Right ventricle myocardium superior (tissue), 1 donor: ENCODE data around the gene FAM237B. TPM values are rescaled to one million over a fixed set of nuclear protein-coding genes. Genes with fewer than 3 reads are reported as not detected.
A peak's percentile ranks its signal among the peaks of the same experiment; 100 is the strongest.
"Not testable (repeated sequence)": the region's sequence is repeated elsewhere in the genome, so short reads cannot be mapped to it uniquely, and the experiment has no call there.

Experiments
- ATAC-seq: fragments of 200-7000 bp; cut with Tn5 transposase; one replicate; pipeline ENCODE4 v1.9.1; 2020; ENCODE audit warnings: mild to moderate bottlenecking; ENCODE audit not compliant: poor library complexity
- DNase-seq: peaks from one replicate; pipeline ENCODE4 v3.0.0-alpha.2; 2020
- intact Hi-C: fragments of 100-400 bp; cut with DNase I; formaldehyde crosslinking; loops from one replicate; pipeline ENCODE4 v1.11.2; 2022
- long read RNA-seq: library from polyadenylated mRNA; unstranded; transcript quantifications from one replicate; pipeline ENCODE4 v2.0.0, GENCODE V29; 2021
- total RNA-seq: library from RNA; stranded (reverse); fragmentation: NEBNext Ultra II Directional; extraction: Animal tissue kit (Norgen Biotek cat#: 25700); gene quantifications from one replicate; pipeline ENCODE4 v1.2.1, GENCODE V29; 2021
- donor health status: DM: no; HTN: yes; CAD: no; lungs with severe emphysema.

Gene FAM237B
- not detected for total RNA-seq
- long read RNA-seq, result 0 reads

GRCh38 chr7:90320801-90321494 is at the start of gene FAM237B:
Gene FAM237B (minus strand): TSS chr7:90321304. CDS start chr7:90319748, 1,556 bp downstream.
- intact Hi-C loops, result no loop called here
- DNase-seq (peak; percentile 43), ATAC-seq (peak; percentile 39)

DNA sequence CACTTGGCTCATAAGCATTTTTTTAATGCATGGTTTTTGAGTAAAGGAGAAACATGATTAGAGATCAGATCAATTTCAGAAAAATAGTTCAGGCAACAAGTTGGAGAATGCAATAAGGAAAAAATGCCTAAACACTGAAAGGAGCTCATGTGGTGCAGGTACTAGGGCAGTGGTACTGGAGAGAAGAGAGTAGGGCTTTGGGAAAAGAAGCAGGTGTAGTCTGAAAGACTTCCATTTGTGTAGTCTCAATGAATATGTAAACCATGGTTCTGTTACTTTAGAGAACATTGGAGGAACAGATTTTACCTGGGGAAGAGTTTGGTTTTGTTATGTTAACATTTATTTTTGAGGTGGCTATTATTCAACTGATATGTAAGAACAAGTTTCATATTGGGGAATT is 30.9 kb upstream of the FAM237B start:
- intact Hi-C loops, result no loop called here
- no peak for ATAC-seq

DNA sequence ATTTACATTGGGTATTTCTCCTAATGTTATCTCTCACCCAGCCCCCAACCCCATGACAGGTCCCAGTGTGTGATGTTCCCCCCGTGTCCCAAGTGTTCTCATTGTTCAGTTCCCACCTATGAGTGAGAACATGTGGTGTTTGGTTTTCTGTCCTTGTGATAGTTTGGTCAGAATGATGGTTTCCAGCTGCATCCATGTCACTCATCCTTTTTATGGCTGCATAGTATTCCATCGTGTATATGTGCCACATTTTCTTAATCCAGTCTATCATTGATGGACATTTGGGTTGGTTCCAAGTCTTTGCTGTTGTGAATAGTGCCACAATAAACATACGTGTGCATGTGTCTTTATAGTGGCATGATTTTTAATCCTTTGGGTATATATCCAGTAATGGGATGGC is 28.9 kb upstream of the FAM237B start:
- DNase-seq, intact Hi-C loops, ATAC-seq: not testable (repeated sequence)

More for the DNA sequence above, 30.9 kb upstream of the FAM237B start:
- DNase-seq, result no peak

DNA sequence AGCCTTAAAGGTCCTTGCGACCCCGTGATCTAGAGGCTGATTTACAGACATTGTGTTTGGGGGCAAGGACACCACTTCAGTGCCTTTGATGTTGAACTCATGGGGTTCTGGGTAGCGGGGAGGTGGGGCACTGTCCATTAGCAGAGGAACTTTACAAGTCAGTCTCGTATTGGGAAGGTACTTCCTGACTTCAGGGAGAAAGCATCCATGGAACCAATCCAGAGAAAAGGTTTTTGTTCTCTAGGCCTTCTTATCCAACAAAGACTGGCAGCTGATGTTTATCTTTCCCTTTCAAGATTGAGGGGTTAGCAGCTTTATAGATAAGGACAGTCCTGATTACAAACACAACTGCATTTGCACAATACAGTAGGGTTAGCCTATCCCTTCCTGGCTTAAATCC is 28.2 kb upstream of the FAM237B start:
- no peak for ATAC-seq
- intact Hi-C loops, result no loop called here
- no peak for DNase-seq

GRCh38 chr7:90347759-90348158 is 26.7 kb upstream of the FAM237B start:
- ATAC-seq, result no peak
- intact Hi-C loops, result no loop called here

DNA sequence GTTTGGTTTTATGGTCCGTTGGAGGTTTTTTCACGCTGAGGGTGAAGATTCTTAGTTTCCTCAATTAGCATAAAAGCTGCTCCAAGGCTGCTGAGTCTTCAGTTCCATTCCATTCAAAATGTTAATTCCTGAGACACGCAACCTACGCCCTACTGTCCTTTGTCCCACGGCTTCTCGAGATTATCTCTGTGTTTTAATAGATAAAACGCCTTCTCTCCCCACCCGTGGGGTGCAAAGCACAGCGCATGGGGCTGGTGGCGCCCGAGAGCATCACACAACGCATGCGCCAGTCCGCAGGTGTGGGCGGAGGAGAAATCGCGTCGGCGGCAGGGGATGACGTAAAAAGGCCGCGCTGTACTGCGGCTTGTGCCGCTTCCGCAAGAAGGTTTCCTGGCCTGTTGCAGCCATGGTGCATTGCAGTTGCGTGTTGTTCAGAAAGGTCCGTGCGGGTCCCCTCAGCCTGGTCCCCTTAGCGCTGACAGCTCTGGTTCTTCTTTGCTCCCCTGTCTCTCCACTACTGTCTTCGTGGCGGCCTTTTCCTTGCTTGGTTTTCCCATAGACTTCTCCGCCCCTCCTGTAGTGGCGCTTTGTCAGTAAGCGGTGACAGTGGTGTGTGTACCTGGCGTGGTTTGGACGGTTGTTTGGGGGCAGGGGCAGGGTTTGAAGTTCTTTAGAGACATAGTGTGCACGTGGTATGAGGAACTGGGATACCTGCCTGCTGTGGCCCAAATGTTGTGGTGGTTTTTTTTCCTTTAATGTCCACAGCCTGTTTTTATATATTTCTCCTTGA is 25.4 kb upstream of the FAM237B start, which contains the start of gene GTPBP10:
TSS of gene GTPBP10 (plus strand) at position 381 of the 790 bp plus-strand sequence. CDS start at position 407, 26 bp downstream.
- ATAC-seq, result peak; percentile 100
- DNase-seq, result peak; percentile 96
- intact Hi-C loops, result no loop called here

More at GRCh38 chr7:90347759-90348158, 26.7 kb upstream of the FAM237B start:
- DNase-seq, result no peak

GRCh38 chr7:90345595-90346335 is 24.7 kb upstream of the FAM237B start:
- DNase-seq (no peak), ATAC-seq (peak; percentile 39)
- intact Hi-C loops, result no loop called here

- DNase-seq (no peak), ATAC-seq (no peak)
- intact Hi-C loops, result no loop called here
Measured at GRCh38 chr7:90345016-90345415, 23.9 kb upstream of the FAM237B start.

GRCh38 chr7:90337106-90337505 is 16.0 kb upstream of the FAM237B start:
- intact Hi-C loops, result no loop called here
- ATAC-seq (no peak), DNase-seq (no peak)

GRCh38 chr7:90334926-90335325 is 13.8 kb upstream of the FAM237B start:
- DNase-seq, ATAC-seq, intact Hi-C loops: not testable (repeated sequence)

DNA sequence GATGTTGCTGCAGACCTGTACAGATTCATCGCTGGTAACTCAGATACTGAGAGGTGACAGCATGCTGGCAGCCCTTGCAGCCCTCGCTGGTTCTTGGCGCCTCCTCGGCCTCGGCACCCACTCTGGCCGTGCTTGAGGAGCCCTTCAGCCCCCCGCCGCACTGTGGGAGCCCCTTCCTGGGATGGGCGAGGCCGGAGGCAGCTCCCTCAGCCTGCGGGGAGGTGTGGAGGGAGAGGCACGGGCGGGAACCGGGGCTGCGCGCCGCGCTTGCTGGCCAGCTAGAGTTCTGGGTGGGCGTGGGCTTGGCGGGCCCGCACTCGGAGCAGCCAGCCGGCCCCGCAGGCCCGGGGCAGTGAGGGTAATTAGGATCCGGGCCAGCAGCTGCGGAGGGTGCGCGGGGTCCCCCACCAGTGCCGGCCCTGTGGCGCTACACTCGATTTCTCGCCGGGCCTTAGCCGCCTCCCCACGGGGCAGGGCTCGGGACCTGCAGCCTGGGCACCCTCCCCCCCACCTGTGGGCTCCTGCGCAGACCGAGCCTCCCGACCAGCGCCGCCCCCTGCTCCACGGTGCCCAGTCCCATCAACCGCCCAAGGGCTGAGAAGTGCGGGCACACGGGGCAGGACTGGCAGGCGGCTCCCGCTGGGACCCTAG is 13.2 kb upstream of the FAM237B start:
- intact Hi-C loops, result no loop called here
- ATAC-seq, result no peak
- peak; percentile 39 for DNase-seq

DNA sequence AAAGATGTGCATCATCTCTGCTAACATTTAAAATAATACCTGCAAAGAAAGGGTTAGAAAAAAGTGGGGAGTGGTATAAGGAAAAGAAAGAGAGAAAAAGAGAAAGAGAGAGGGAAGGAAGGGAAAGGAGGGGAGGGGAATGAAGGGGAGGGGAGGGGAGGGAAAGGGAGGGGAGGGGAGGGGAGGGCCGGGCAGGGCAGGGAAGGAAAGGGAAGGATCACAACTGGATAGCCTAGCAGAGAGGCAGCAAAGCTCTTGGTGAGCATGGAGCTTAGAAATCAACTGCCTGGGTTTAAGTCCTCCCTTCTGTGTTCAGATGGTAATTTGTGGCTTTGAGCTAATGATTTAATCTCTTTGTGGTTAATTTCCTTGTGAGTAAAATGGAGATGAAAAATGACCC is 5.4 kb upstream of the FAM237B start:
- no peak for ATAC-seq
- DNase-seq, result no peak
- intact Hi-C loops, result no loop called here

DNA sequence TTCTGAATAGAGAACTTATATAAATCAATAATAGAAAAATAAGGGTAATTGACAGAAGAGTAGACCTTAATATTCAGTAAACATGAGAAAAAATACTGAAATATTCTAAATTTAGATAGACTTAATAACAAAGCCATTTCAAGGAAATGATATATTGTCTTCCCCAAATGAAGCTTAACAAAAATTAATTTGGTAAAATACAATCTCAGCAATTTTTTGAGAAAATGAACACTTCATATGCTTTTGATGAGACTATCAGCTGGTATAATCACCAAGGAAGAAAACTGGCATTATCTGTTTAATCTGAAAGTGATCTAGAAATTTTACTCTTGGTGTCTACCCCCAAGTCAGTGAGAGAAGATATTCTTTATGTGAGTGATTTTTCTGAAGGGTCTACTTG is 1.7 kb upstream of the FAM237B start:
- intact Hi-C loops, result no loop called here
- DNase-seq, result no peak
- no peak for ATAC-seq

DNA sequence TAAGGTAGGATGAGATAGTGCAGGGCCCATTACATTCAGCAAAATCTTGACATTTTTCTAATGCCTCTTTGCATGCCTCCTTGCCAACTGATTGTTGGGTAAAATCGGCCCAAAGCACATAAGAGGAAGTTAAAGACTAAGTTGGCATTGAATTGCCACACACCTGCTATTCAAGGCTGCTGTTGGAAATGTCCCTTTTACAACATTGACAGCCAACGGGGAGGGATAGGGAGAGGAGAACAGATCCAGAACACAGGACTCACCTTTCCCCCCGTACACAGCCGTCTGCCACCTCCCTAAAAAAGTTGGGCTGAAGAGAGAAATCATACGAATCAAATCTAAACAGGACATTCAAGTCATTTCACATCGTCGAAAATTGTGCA is 695 bp downstream of the FAM237B start:
- ATAC-seq (no peak), DNase-seq (no peak)
- intact Hi-C loops, result no loop called here

GRCh38 chr7:90320014-90320413 is 1.1 kb downstream of the FAM237B start:
- DNase-seq, result no peak
- ATAC-seq, result no peak
- intact Hi-C loops, result no loop called here

- intact Hi-C loops, result loop anchor here (10.0 kb wide), 1 partner anchor 111 kb away; no protein-coding TSS in a partner anchor
- ATAC-seq (no peak), DNase-seq (no peak)
Measured at GRCh38 chr7:90313907-90314306, 7.2 kb downstream of the FAM237B start.

DNA sequence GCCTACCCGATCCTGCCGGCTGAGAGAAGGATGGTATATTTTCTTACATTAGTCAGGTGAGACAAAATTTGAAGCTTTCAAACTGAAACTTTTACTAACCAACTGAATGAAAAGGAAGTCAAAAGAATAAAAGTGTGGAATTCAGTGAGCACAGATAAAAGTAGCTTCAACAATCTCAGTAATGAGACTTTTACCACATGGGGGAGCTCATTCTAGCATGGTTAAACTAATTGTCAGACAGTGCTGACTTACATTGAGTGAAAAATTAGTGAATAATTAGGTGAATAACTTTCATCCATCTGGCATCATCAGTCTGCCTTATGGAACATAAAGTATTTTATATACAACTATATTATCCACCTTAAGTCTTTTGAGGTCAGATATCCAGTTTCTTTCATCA is 8.4 kb downstream of the FAM237B start:
- ATAC-seq (no peak), DNase-seq (no peak)
- intact Hi-C loops, result loop anchor here (10.0 kb wide), 1 partner anchor 112 kb away; no protein-coding TSS in a partner anchor

DNA sequence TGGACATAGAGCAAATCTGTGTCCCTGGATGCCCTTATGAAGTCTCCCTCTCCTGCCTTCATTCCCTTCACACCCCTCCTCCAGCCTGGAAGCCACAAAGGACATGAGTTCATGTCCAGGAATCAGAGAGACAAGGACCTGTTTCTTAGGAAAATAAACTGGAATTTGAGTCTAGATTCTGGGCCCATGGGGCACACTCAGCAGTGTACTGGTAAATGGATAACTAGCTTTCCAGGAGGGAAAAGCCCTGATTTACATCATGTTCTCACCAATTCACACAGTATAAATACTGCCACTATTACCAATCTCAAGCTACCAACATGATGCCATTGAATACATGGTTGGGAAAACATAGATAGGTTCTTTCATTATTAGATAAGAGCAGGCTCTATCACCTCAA is 9.9 kb downstream of the FAM237B start:
- intact Hi-C loops, result loop anchor here (10.0 kb wide), 1 partner anchor 114 kb away; no protein-coding TSS in a partner anchor
- no peak for DNase-seq
- no peak for ATAC-seq

DNA sequence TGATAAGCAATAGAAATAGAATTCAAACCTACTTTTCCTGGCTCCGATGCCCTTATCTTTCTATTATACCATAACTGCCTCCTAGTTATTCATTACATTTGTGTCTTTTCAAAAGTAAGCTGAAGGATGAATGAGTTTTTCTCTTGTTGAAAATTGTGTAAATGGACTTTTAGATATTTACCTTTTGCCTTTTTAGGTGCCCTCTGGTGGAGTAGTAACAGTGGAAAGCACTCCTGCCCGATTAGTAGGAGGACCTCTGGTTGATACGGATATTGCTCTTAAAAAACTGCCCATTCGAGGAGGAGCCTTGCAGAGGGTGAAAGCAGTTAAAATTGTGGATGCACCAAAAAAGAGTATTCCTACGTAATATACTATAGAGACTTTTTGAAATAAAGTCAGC is 11.2 kb downstream of the FAM237B start:
- intact Hi-C loops, result loop anchor here (10.0 kb wide), 1 partner anchor 115 kb away; no protein-coding TSS in a partner anchor
- ATAC-seq (no peak), DNase-seq (no peak)
